ENCODE results near the gene CHI3L1. TPM values are rescaled to one million over a fixed set of nuclear protein-coding genes. Genes with fewer than 3 reads are reported as not detected.

Gene CHI3L1
- total RNA-seq, 1 donor from 2014 or later, result not detected

- no peak for TF ChIP-seq CTCF (conservative IDR thresholded peaks at IDR 0.05)
- peaks cover 12% of the 10 kb centered on the region for H3K27me3 Mint-ChIP-seq
- peaks cover 32% of the 10 kb centered on the region for H3K4me1 Mint-ChIP-seq (ENCODE audit: unreplicated experiment)
- no peaks in the 10 kb centered on the region for H3K36me3 Mint-ChIP-seq
- no peak for DNase-seq (ENCODE audit: extremely low spot score, unreplicated experiment)
- H3K27ac Mint-ChIP-seq, result no peak overlapping the region
- no peak overlapping the region for H3K4me3 Mint-ChIP-seq
- no peaks in the 10 kb centered on the region for H3K9me3 Mint-ChIP-seq
Measured at GRCh38 chr1:203180611-203181330, 5.7 kb downstream of the CHI3L1 start.

DNA sequence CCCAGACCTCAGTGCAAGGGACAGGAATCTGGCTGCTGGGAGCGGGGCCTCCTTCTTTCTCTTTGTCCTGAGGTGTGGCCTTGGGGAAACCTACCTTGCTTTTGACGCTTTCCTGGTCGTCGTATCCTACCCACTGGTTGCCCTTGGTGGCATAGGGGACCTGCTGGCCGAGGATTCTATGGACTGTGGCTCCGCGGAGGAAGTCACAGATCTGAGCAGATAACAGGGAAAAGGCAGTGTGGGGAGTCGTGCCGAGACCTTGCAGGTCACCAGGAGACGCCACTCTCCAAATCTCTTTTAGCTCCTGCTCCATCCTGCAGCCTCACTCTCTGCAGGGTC lies 6.9 kb downstream of the CHI3L1 start:
- no peak for DNase-seq (ENCODE audit: extremely low spot score, unreplicated experiment)
- no peak overlapping the region for H3K4me3 Mint-ChIP-seq
- TF ChIP-seq CTCF (conservative IDR thresholded peaks at IDR 0.05), result no peak
- no peaks in the 10 kb centered on the region for H3K36me3 Mint-ChIP-seq
- H3K4me1 Mint-ChIP-seq (ENCODE audit: unreplicated experiment), result peaks cover 30% of the 10 kb centered on the region
- H3K27ac Mint-ChIP-seq, result no peak overlapping the region
- H3K9me3 Mint-ChIP-seq, result no peaks in the 10 kb centered on the region
- H3K27me3 Mint-ChIP-seq, result peaks cover 12% of the 10 kb centered on the region

GRCh38 chr1:203178821-203179666 lies 7.5 kb downstream of the CHI3L1 start:
- H3K27me3 Mint-ChIP-seq, result peaks cover 13% of the 10 kb centered on the region
- no peak for TF ChIP-seq CTCF (conservative IDR thresholded peaks at IDR 0.05)
- no peak overlapping the region for H3K4me3 Mint-ChIP-seq
- H3K4me1 Mint-ChIP-seq (ENCODE audit: unreplicated experiment), result peaks cover 30% of the 10 kb centered on the region
- peak overlapping the region; percentile 41 for H3K27ac Mint-ChIP-seq
- H3K9me3 Mint-ChIP-seq, result no peaks in the 10 kb centered on the region
- no peak for DNase-seq (ENCODE audit: extremely low spot score, unreplicated experiment)
- H3K36me3 Mint-ChIP-seq, result no peaks in the 10 kb centered on the region

DNA sequence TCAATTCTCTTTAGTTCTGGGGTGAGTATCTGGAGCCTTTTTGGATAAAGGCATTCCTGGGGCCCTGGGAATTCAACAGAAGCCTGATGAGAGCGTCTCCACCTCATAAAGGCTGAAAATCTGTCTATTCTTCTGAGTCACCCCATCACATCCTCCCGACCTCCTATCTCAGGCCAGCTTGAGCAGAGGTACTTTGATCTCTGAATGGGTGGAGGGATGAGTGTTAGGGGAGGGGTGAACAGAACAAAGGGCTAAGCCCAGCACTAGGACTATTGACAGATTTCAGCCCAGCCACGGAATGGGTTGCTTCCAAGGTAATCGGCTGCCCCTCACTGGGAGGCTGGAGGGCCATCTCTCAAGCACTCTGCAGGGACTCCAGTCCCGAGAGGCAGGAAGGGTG lies 8.4 kb downstream of the CHI3L1 start:
- no peaks in the 10 kb centered on the region for H3K36me3 Mint-ChIP-seq
- DNase-seq (ENCODE audit: extremely low spot score, unreplicated experiment), result no peak
- peaks cover 15% of the 10 kb centered on the region for H3K27me3 Mint-ChIP-seq
- peak overlapping the region; percentile 41 for H3K27ac Mint-ChIP-seq
- H3K4me3 Mint-ChIP-seq, result no peak overlapping the region
- peaks cover 30% of the 10 kb centered on the region for H3K4me1 Mint-ChIP-seq (ENCODE audit: unreplicated experiment)
- no peak for TF ChIP-seq CTCF (conservative IDR thresholded peaks at IDR 0.05)
- H3K9me3 Mint-ChIP-seq, result no peaks in the 10 kb centered on the region

- Mint-ChIP-seq H3K4me3 (no peak overlapping the region), H3K9me3 (no peaks in the 10 kb centered on the region), H3K27me3 (peaks cover 15% of the 10 kb centered on the region), H3K27ac (peak overlapping the region; percentile 41), H3K4me1 (ENCODE audit: unreplicated experiment) (peaks cover 30% of the 10 kb centered on the region), H3K36me3 (no peaks in the 10 kb centered on the region)
- no peak for TF ChIP-seq CTCF (conservative IDR thresholded peaks at IDR 0.05)
- DNase-seq (ENCODE audit: extremely low spot score, unreplicated experiment), result no peak
Measured at GRCh38 chr1:203177470-203178039, 8.9 kb downstream of the CHI3L1 start.

Measured in type B pancreatic cell (in vitro differentiated cells).